ENCODE measurements around the gene POLE.

POLE gene

GRCh38 chr12:132575661-132576060 lies 111.5 kb downstream of the POLE start:
- DNase-seq = no peak

GRCh38 chr12:132574271-132574996 lies 112.7 kb downstream of the POLE start:
- DNase-seq = no peak
